SIG-M5 (cell line): ENCODE results near the gene PPP1R18.
"Not testable (repeated sequence)": the region's sequence is repeated elsewhere in the genome, so short reads cannot be mapped to it uniquely, and the experiment has no call there.

ENCODE experiments used
- DNase-seq: peaks from one replicate; lab custom pipeline; 2025; lab: John Stamatoyannopoulos, UW

Gene PPP1R18

DNA sequence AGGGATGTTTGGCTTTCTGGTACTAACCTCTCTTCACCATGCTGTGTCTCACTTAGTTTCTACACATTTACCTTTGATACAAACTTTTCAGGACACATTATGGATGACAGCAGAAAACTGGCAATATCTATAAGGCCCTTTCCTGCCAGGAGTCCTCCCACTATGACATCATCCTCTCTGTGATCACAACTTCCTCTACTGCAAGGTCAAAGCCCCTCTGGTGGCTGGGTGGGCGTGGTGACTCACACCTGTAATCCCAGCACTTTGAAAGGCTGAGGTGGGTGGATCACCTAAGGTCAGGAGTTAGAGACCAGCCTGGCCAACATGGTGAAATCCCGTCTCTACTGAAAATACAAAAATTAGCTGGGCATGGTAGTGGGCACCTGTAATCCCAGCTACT is 20.1 kb downstream of the PPP1R18 start:
- DNase-seq, result not testable (repeated sequence)

DNA sequence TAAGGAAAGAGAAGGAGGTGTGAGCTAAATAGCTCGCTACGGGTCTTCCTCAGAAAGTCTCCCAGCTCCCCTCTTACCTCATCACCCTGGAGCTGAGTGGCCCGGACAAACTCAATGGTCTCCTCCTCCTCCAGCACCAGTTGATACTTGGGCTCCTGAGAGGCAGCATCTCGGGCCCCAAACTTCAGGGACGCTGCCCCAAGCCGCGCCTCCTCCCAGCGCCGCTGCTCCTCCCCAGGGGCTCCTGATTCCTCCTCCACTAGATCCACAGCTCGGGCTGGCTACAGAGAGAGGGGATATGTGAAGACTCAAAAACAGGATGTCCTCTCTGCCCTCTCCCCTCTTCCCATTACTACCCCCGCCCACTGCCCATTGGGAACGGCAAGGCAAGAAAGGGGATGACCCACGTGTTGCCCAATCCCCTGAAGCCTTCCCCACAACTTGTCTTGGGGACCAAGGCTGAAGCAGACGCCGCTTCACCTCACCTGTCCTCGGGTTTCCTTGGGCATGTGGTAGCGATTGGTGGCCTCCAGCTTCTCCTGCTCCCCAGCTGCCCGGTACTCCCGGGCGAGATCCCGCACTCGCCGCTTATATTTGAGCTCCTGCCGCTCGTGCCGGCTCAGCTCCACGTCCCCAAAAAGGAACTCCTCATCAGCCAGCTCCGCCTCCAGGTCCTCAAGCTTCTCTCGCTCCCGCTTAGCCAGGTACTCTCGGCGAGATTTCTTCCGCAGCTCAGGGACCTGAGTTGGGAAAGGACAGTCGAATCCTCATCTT is 21.3 kb downstream of the PPP1R18 start:
- no peak for DNase-seq

DNA sequence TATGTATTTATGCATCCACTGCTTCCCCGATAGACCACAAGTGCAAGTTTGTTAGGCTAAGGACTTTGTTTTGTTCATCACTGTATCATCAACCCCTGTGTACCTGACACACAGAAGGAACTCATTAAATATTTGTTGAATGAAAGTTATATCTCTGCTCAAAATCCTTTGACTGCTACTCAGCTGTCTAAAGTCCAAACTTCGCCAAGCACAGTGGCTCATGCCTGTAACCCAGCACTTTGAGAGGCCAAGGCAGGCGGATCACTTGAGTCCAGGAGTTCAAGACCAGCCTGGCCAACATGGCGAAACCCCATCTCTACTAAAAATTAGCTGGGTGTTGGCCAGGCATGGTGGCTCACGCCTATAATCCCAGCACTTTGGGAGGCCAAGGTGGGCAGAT is 28.5 kb downstream of the PPP1R18 start:
- not testable (repeated sequence) for DNase-seq

DNA sequence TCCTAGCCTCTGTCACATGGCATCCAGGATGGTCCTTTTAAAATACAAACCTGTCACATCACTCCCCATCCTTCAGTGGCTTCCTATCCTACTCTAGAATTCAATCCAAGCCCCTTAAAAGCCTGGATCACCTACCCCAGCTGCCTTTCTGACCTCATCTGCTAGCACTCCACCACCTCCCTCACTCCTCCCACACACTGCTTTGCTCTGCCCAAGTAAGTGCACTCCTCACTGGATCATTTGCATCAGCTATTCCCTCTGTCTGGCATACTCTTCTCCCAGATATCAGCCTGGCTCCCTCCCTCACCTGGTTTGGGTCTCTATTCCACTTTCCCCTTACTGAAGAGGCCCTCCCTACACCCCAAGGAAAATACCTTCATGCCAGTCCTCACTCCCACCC is 29.0 kb downstream of the PPP1R18 start:
- DNase-seq, result no peak

DNA sequence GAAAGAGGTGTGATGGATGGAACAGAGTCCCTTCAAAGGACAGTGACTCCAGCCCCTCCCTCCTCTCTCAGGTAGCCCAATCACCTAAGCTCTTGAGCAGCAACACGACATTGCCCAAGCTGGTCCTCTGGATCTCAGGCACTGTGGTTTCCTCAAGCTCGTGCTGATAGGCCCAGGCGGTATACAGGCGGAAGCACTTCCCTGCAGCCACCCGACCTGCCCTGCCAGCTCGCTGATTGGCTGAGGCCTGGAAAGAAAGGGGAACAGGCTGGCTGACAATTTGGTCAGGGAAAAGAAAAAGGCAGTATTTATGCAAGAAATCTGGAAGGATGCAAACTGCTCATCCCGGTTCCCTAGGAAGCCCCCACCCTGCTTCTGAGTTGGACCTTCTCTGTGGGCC is 29.9 kb downstream of the PPP1R18 start:
- no peak for DNase-seq

DNA sequence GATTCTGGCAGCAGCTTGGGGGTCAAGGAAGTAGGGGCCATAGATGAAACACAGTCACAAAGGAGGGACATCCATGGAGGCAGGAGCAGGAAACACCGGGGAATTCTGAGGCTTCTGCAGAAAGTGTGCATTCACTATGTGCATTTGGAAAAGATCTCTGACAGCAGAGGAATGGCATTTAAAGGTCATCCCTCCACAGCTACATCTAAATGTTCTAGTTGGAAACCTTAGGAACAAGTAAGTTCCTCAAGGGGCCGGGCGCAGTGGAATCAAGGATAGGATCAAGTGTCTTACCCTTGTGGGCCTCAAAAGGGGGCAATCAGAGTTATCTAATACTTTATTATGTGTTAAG is 30.7 kb downstream of the PPP1R18 start:
- no peak for DNase-seq

DNA sequence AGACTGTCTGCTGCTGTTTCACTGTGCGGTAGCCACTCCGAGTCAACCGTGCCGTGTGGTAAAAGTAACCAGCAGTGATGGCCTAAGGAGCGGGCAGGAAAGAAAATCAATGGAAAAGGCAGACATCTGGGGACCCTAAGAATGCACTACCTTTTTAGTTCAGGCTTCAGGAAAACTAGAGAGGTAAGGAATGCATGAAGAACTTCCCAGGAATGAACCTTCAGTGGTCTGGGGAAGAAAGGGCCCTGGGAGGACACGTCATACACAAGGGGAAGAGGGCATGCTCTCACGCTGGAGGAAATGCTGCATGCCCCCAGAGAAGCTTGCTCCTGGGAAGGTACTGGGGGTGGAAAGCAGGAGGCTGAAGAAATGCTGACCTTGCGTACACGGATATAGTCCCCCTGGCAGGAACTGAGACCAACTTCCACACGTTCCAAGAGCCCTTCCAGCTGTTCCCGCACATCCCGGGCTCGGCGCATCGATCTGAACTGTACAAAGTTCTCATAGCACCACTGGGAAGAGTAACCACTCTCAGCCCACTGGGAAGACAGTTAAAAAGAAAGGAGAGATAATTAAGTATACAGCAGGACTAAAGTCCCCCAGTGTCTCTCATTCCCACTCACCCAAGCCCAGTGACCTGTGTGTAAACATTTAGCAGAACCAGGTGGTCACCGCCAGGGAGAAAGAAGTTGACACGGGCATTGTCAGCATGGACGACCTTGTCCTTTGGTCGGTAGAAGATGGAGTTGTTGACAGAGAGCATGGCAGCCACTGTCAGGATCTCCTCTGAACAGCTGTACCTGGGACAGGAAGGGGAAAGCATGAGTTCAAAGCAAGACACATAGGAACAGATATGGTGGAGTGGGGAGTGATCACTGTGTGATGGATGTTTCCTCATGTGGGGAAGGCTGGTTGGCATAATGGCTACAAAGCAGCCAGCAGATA is 31.4 kb downstream of the PPP1R18 start:
- DNase-seq, result no peak

DNA sequence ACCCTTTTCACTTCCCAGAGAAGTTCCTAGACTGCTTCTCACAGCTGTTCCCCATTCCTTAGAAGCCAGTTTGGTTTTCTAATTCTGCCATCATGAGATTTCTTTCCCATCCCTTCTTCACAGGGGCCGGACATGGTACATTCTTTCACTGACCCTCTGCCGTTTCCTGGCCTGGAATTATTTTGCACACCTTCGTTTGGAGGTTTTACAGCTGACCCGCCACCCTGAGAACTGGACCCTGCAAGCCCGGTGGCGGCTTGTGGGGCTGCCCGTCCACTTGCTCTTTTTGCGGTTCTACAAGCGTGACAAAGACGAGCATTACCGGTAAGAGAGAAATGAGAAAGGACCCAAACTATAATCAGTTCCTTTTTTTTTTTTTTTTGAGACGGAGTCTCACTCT is 35.3 kb downstream of the PPP1R18 start:
- no peak for DNase-seq

DNA sequence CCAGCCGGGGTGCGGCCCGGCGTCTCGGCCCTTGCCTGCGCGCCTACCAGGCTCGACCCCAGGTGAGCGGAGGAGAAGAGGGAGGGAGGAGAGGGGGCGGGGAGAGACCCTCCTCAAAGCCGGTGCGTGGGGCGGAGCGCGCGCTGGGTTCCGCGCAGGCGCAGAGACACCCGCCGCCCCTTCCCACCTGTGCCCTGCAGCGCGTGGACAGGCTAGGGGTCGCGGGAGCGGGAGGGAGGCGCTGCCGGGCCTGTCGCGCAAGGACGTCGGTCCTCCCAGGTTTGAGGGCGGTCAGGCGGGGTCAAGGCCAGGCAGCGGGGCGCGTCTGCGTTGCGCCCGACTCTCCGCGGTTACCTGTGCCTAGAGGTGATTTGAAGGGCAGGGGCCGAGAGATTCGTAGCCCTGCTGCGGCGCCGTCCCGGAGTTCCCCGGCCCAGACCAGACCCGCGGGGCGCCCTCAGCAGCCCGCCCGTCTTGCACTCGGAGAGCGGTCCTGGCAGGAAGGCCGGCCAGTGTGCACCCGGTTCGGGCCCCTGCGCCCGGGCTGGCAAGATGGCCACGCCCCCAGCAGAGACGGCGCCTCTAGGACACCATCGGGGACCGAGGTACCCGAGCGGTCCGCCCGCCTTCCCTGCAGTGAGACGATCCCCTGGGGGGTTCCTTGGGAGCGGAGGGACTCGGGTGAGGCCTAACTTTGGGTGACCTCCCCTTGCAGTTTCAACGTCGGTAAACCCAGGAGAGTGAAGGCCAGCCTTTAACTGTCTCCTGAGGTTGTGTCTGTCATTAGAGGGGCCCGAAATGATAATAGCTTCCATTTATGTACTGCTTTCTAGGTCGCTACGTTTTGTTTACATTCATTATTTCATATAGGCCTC is 39.0 kb downstream of the PPP1R18 start:
- no peak for DNase-seq

DNA sequence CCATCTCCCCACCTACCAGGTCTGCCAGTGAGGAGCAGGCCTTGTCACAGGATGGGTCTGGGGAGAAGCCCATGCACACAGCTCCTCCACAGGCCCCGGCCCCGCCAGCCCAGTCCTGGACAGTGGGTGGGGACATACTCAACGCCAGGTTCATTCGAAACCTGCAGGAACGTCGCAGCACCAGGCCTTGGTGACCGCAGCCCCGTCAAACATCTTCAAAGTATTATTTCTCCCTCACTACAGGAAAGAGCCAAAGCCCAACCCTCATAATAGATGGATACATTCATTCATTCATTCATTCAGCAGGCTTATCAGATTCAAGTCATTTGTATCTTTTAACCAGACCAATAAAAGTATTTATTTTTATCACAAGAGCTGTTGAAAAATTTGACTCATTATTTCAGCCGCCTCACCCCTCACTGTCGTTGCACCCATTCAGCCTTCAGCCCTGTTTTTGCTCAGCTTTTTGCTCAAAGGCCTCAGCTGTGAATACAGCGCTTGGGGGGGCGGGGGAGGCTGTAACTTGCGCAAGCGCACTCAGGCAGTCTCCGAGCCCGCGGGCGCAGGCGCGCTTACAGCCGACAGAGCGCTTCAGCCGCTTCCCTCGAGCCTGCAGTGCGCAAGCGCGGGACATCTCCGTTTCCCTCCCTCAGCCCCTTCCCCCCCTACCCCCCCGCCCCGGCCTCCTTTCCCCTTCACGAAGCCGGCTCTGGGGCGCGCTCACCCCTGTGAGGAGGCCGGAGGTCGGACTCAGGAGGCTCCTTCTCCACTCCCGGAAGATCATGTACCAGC is 39.8 kb downstream of the PPP1R18 start, which contains the start of gene C6orf136:
Gene C6orf136, plus strand, starts transcription at position 684 of the 792 bp plus-strand sequence. Its CDS starts 99 bp downstream, at position 783.
- DNase-seq, result peak; percentile 32

DNA sequence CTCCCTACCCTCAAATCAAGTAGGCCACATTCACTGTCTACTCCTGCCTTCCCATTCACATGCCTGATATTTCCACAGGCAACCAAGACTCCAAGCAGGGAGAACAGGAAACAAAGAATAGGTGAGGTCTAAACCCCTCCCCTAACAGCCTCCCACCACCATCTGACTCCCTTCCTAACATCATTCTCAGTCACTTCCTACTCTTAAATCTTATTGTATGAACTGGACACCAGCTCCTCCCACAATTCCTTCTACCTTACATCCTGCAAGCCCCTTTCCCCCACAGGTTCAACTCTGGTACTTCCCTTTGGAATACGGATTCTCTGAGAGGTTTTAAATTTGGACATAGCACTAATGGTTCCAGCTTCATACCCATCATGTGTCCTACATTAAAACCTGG is 40.5 kb downstream of the PPP1R18 start:
- DNase-seq, result no peak

DNA sequence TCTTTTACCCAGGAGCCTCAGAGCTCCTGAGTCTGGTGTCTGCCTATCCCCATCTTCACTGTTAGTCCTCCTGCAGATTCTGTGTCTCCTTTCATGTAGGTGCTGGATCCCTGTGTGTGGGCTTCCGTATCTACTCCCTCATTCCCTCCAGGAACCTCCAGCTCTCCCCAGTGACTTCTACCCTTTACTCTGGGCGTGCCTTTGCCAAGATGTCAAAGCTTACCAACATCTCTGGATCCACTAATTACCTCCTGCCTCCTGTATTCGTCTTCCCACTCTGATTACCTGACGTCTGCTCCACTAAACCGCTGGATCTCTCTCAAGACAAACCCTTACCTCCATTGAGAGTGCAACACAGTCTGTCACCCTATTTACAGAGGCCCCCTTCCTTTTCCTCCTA is 41.7 kb downstream of the PPP1R18 start:
- no peak for DNase-seq

DNA sequence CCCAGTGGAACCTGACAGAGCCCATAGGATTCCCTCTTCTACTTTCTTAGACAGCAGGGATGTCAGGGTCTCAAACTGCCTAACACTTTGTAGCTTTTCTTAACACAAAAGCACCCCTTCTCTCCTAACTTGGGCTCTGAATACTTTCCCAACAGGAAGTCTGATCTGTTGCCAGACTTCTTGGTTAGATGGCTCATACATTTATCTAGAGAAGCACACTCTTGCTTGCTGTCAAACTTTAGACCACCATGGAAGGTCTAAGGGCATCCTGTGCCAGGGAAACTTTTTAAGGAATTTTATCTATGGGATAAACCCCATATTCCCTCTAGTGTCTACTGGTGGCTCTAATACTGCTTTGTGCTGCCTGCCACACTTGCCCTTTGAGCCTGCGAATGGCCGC is 42.8 kb downstream of the PPP1R18 start:
- no peak for DNase-seq

DNA sequence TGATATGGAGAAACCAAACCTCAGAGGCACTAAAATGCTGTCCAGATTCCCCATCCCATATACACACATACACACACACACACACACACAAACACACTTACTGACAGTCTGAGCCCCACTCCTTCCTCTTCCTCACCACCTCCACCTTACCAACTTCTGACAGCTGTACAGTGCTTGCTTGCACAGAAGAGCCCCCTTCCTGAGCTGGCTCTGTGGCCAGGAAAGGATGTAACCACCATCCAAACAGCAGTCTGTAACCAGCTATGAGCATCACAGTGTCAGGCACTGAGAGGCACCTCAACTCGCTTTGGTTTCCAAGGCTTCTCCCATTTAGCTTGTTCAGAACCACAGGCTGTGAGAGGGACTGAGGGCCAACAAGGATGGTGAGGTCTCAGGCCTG is 45.4 kb downstream of the PPP1R18 start:
- no peak for DNase-seq

DNA sequence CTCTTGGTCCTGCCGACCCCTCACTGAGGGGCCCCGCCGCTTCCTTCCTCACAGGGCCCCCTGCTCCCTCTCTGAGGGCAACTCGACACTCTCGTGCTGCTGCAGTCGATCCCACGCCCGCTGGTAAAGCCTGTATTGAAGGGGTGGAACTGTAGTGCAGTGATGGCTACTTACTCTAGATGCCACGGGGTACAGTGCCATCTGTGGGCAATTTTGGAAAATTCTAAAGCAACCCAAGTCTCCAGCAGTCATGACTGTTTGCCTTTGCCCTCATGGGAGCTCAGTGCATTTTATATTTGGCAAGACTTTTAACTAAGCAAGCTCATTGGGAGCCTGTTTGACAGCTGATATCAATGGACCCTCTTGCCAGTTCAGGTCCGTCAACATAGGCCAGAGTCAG is 46.0 kb downstream of the PPP1R18 start:
- DNase-seq, result no peak

DNA sequence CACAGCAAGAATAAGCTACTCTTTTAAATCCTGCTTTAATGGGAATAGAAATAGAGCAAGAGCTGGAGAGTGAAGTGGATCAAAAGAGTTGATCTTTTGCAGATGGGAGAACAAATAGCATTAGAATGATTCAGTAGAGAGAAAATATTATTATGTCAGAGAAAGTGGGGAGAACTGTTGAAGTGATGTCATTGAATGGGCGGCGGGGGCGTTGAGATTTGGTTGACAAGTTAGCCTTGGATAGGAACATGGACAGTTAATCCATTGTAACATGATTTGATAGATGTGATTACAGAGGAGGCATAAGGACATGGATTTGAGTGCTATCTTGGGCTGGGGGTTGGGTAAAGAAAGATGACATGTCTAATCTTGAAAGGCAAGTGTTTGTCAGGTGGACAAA is 50.6 kb downstream of the PPP1R18 start:
- no peak for DNase-seq

DNA sequence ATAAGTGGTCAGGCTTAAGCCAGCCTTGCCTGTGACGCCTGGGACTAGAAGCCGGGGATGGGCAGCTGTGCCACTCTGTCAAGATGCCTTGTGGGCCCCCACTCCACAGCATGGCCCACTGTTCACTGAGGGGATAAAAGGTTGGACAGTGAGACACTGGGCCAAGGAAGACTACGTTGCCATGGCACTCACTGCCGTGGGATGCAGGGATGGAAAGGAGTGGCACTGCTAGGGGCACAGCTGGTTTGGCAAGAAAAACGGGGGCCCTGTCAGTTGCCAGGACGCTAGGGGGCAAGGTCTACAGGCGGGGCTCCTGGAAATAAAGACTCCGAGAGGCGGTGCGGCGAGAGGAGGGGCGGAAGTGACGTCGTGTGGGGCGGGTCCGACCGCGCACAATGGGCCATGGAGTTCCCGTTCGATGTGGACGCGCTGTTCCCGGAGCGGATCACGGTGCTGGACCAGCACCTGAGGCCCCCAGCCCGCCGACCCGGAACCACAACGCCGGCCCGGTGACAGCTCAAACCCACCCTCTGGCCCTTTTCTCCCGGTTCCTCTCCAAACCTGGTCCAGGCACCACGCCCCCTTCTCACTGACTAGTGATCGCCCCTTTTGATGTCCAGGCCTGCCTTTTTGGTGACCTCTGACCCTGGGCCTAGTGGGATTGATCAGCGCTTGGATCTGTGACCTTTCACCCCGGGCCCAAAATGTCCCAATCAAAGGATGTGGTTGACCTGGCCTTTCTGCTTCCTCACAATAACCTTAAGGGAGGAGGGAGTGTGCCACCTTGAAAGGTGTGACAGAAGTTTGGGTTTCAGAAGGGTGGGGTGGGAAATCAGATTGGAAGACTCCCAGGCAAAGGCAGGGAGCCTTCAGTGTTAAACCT is 59.7 kb downstream of the PPP1R18 start, which contains the start of gene ATAT1:
Gene ATAT1, plus strand, starts transcription at position 391 of the 883 bp plus-strand sequence.
- DNase-seq, result peak; percentile 32
